ENCODE data around the gene RBBP5. TPM values are rescaled to one million over a fixed set of nuclear protein-coding genes. Genes with fewer than 3 reads are reported as not detected.

The RBBP5 gene
- total RNA-seq, 3 donors from 2014 or later (not counting 1 experiment from before 2014, with no cell fraction given): 13.9 to 18.2 (median 17.8) TPM

- no peaks in the 10 kb centered on the region for H3K9me3 Mint-ChIP-seq
- TF ChIP-seq CTCF (IDR thresholded peaks at IDR 0.05): no peak
- no peak overlapping the region for H3K27ac Mint-ChIP-seq
These were observed 52.2 kb downstream of the RBBP5 start for GRCh38 chr1:205069371-205070125.

GRCh38 chr1:205068457-205069040, 53.2 kb downstream of the RBBP5 start:
- no peaks in the 10 kb centered on the region for H3K27me3 ChIP-seq (ENCODE audit: control insufficient read depth, insufficient read depth, low read length)
- no peaks in the 10 kb centered on the region for H3K4me1 Mint-ChIP-seq
- no peaks in the 10 kb centered on the region for H3K4me1 ChIP-seq (ENCODE audit: control insufficient read depth, insufficient read depth, low read length)
- intact Hi-C loops (cut with micrococcal nuclease): loop anchor here (10.0 kb wide), 2 partner anchors 94 to 176 kb away; no protein-coding TSS in a partner anchor
- H3K4me3 Mint-ChIP-seq: no peak overlapping the region
- no peaks in the 10 kb centered on the region for H3K9me3 ChIP-seq (ENCODE audit: control insufficient read depth, insufficient read depth, low read length)
- DNase-seq: no peak
- 81% methylated on average over 2 of the region's 2 CpGs for WGBS (ENCODE audit: insufficient coverage)
- no peak overlapping the region for H3K27ac ChIP-seq (ENCODE audit: low read length)
- H3K9me3 Mint-ChIP-seq: no peaks in the 10 kb centered on the region
- peaks cover 0 to 4% of the 10 kb centered on the region in 2 donors for H3K27me3 Mint-ChIP-seq (ENCODE audit: low read depth in 2 of 2)
- no peaks in the 10 kb centered on the region for H3K36me3 ChIP-seq (ENCODE audit: control insufficient read depth, insufficient read depth, low read length)
- no peak for TF ChIP-seq CTCF (IDR thresholded peaks at IDR 0.05)
- no peaks in the 10 kb centered on the region for H3K36me3 Mint-ChIP-seq
- no peak overlapping the region for H3K27ac Mint-ChIP-seq
- no peak for ATAC-seq
- no peak overlapping the region for H3K4me3 ChIP-seq (ENCODE audit: low read length)

More at GRCh38 chr1:205069371-205070125, 52.2 kb downstream of the RBBP5 start:
- WGBS (ENCODE audit: insufficient coverage): 93% methylated on average over 42 of the region's 42 CpGs
- Histone ChIP-seq H3K27ac (ENCODE audit: low read length) (no peak overlapping the region), H3K27me3 (ENCODE audit: control insufficient read depth, insufficient read depth, low read length) (no peaks in the 10 kb centered on the region), H3K9me3 (ENCODE audit: control insufficient read depth, insufficient read depth, low read length) (no peaks in the 10 kb centered on the region), H3K36me3 (ENCODE audit: control insufficient read depth, insufficient read depth, low read length) (no peaks in the 10 kb centered on the region), H3K4me1 (ENCODE audit: control insufficient read depth, insufficient read depth, low read length) (no peaks in the 10 kb centered on the region), H3K4me3 (ENCODE audit: low read length) (no peak overlapping the region)
- intact Hi-C loops (cut with micrococcal nuclease): loop anchor here (10.0 kb wide), 2 partner anchors 95 to 175 kb away; no protein-coding TSS in a partner anchor
- ATAC-seq: no peak
- no peaks in the 10 kb centered on the region for H3K36me3 Mint-ChIP-seq
- H3K4me1 Mint-ChIP-seq: no peaks in the 10 kb centered on the region
- H3K4me3 Mint-ChIP-seq: no peak overlapping the region
- DNase-seq: no peak
- H3K27me3 Mint-ChIP-seq (ENCODE audit: low read depth in 2 of 2): peaks cover 0 to 4% of the 10 kb centered on the region in 2 donors

- intact Hi-C loops (cut with micrococcal nuclease): loop anchor here (10.0 kb wide), 2 partner anchors 93 to 177 kb away; no protein-coding TSS in a partner anchor
- Histone ChIP-seq H3K4me3 (ENCODE audit: low read length) (no peak overlapping the region), H3K27ac (ENCODE audit: low read length) (no peak overlapping the region), H3K27me3 (ENCODE audit: control insufficient read depth, insufficient read depth, low read length) (no peaks in the 10 kb centered on the region), H3K4me1 (ENCODE audit: control insufficient read depth, insufficient read depth, low read length) (no peaks in the 10 kb centered on the region), H3K9me3 (ENCODE audit: control insufficient read depth, insufficient read depth, low read length) (no peaks in the 10 kb centered on the region), H3K36me3 (ENCODE audit: control insufficient read depth, insufficient read depth, low read length) (no peaks in the 10 kb centered on the region)
- DNase-seq (no peak), ATAC-seq (no peak)
- WGBS (ENCODE audit: insufficient coverage): 64% methylated on average over 4 of the region's 4 CpGs
- H3K36me3 Mint-ChIP-seq: no peaks in the 10 kb centered on the region
- TF ChIP-seq CTCF (IDR thresholded peaks at IDR 0.05): no peak
- no peaks in the 10 kb centered on the region for H3K4me1 Mint-ChIP-seq
- H3K9me3 Mint-ChIP-seq: no peaks in the 10 kb centered on the region
- no peak overlapping the region for H3K27ac Mint-ChIP-seq
- H3K27me3 Mint-ChIP-seq (ENCODE audit: low read depth in 2 of 2): peaks cover 0 to 4% of the 10 kb centered on the region in 2 donors
- no peak overlapping the region for H3K4me3 Mint-ChIP-seq
These were observed 53.8 kb downstream of the RBBP5 start for GRCh38 chr1:205068001-205068400.

Data from natural killer cell (primary cell).